ENCODE data around the gene CCN6. TPM values are rescaled to one million over a fixed set of nuclear protein-coding genes. Genes with fewer than 3 reads are reported as not detected.

The CCN6 gene
- polyA plus RNA-seq (2012; ENCODE audit: low read depth, missing spikeins) = 0.08 TPM

- TF ChIP-seq POLR2A (IDR thresholded peaks at IDR 0.05; ENCODE audit: low read depth, low read length) = no peak
- TF ChIP-seq POLR2AphosphoS5 (IDR thresholded peaks at IDR 0.05; ENCODE audit: low read depth, low read length) = no peak
- TF ChIP-seq PAX5 (IDR thresholded peaks at IDR 0.05; ENCODE audit: insufficient read depth, low read length, severe bottlenecking) = no peak
- TF ChIP-seq POU2F2 (IDR thresholded peaks at IDR 0.05; ENCODE audit: low read depth, low read length) = no peak
- DNase-seq (ENCODE audit: insufficient read length, low spot score) (no peak), FAIRE-seq (no peak)
Measured at GRCh38 chr6:112054001-112054400, at the start of gene CCN6. Gene CCN6 (plus strand): TSS chr6:112054104. CDS start chr6:112054358, 254 bp downstream.

GRCh38 chr6:112004201-112005012 lies 49.5 kb upstream of the CCN6 start:
- FAIRE-seq (no peak), DNase-seq (ENCODE audit: insufficient read length, low spot score) (no peak)
- TF ChIP-seq POLR2AphosphoS5 (IDR thresholded peaks at IDR 0.05; ENCODE audit: low read depth, low read length) (no peak), POU2F2 (IDR thresholded peaks at IDR 0.05; ENCODE audit: low read depth, low read length) (no peak), SPI1 (IDR thresholded peaks at IDR 0.05; ENCODE audit: low read depth, low read length) (no peak), TAF1 (IDR thresholded peaks at IDR 0.05; ENCODE audit: low read depth, low read length) (no peak), PAX5 (IDR thresholded peaks at IDR 0.05; ENCODE audit: insufficient read depth, low read length, severe bottlenecking) (no peak), POLR2A (IDR thresholded peaks at IDR 0.05; ENCODE audit: low read depth, low read length) (no peak)

GRCh38 chr6:112005013-112005371 lies 48.9 kb upstream of the CCN6 start:
- DNase-seq (ENCODE audit: insufficient read length, low spot score) = no peak

GRCh38 chr6:112007254-112007653 lies 46.6 kb upstream of the CCN6 start:
- TF ChIP-seq POU2F2 (IDR thresholded peaks at IDR 0.05; ENCODE audit: low read depth, low read length) = no peak
- TF ChIP-seq POLR2A (IDR thresholded peaks at IDR 0.05; ENCODE audit: low read depth, low read length) = no peak
- no peak for TF ChIP-seq TAF1 (IDR thresholded peaks at IDR 0.05; ENCODE audit: low read depth, low read length)
- TF ChIP-seq SPI1 (IDR thresholded peaks at IDR 0.05; ENCODE audit: low read depth, low read length) = no peak
- no peak for TF ChIP-seq POLR2AphosphoS5 (IDR thresholded peaks at IDR 0.05; ENCODE audit: low read depth, low read length)
- no peak for TF ChIP-seq PAX5 (IDR thresholded peaks at IDR 0.05; ENCODE audit: insufficient read depth, low read length, severe bottlenecking)
- DNase-seq (ENCODE audit: insufficient read length, low spot score) (no peak), FAIRE-seq (no peak)

More at GRCh38 chr6:112005013-112005371, 48.9 kb upstream of the CCN6 start:
- FAIRE-seq = no peak
- TF ChIP-seq POU2F2 (IDR thresholded peaks at IDR 0.05; ENCODE audit: low read depth, low read length) (no peak), TAF1 (IDR thresholded peaks at IDR 0.05; ENCODE audit: low read depth, low read length) (no peak)

GRCh38 chr6:112007805-112008204 lies 46.1 kb upstream of the CCN6 start:
- FAIRE-seq (no peak), DNase-seq (ENCODE audit: insufficient read length, low spot score) (no peak)

GRCh38 chr6:112008482-112008881 lies 45.4 kb upstream of the CCN6 start:
- TF ChIP-seq PAX5 (IDR thresholded peaks at IDR 0.05; ENCODE audit: insufficient read depth, low read length, severe bottlenecking) (no peak), POLR2AphosphoS5 (IDR thresholded peaks at IDR 0.05; ENCODE audit: low read depth, low read length) (no peak), POLR2A (IDR thresholded peaks at IDR 0.05; ENCODE audit: low read depth, low read length) (no peak), TAF1 (IDR thresholded peaks at IDR 0.05; ENCODE audit: low read depth, low read length) (no peak), POU2F2 (IDR thresholded peaks at IDR 0.05; ENCODE audit: low read depth, low read length) (no peak), SPI1 (IDR thresholded peaks at IDR 0.05; ENCODE audit: low read depth, low read length) (no peak)
- DNase-seq (ENCODE audit: insufficient read length, low spot score) = no peak
- no peak for FAIRE-seq

More at GRCh38 chr6:112007805-112008204, 46.1 kb upstream of the CCN6 start:
- TF ChIP-seq SPI1 (IDR thresholded peaks at IDR 0.05; ENCODE audit: low read depth, low read length) = no peak
- no peak for TF ChIP-seq POLR2AphosphoS5 (IDR thresholded peaks at IDR 0.05; ENCODE audit: low read depth, low read length)
- TF ChIP-seq POU2F2 (IDR thresholded peaks at IDR 0.05; ENCODE audit: low read depth, low read length) = no peak
- no peak for TF ChIP-seq TAF1 (IDR thresholded peaks at IDR 0.05; ENCODE audit: low read depth, low read length)
- TF ChIP-seq PAX5 (IDR thresholded peaks at IDR 0.05; ENCODE audit: insufficient read depth, low read length, severe bottlenecking) = no peak
- TF ChIP-seq POLR2A (IDR thresholded peaks at IDR 0.05; ENCODE audit: low read depth, low read length) = no peak

GRCh38 chr6:112010328-112010727 lies 43.6 kb upstream of the CCN6 start:
- no peak for TF ChIP-seq TAF1 (IDR thresholded peaks at IDR 0.05; ENCODE audit: low read depth, low read length)
- TF ChIP-seq POLR2A (IDR thresholded peaks at IDR 0.05; ENCODE audit: low read depth, low read length) = no peak
- no peak for TF ChIP-seq POU2F2 (IDR thresholded peaks at IDR 0.05; ENCODE audit: low read depth, low read length)
- TF ChIP-seq PAX5 (IDR thresholded peaks at IDR 0.05; ENCODE audit: insufficient read depth, low read length, severe bottlenecking) = no peak
- TF ChIP-seq POLR2AphosphoS5 (IDR thresholded peaks at IDR 0.05; ENCODE audit: low read depth, low read length) = no peak
- TF ChIP-seq SPI1 (IDR thresholded peaks at IDR 0.05; ENCODE audit: low read depth, low read length) = no peak
- DNase-seq (ENCODE audit: insufficient read length, low spot score) (no peak), FAIRE-seq (no peak)

GRCh38 chr6:112013051-112013450 lies 40.9 kb upstream of the CCN6 start:
- TF ChIP-seq POLR2AphosphoS5 (IDR thresholded peaks at IDR 0.05; ENCODE audit: low read depth, low read length) = no peak
- TF ChIP-seq POU2F2 (IDR thresholded peaks at IDR 0.05; ENCODE audit: low read depth, low read length) = no peak
- no peak for TF ChIP-seq PAX5 (IDR thresholded peaks at IDR 0.05; ENCODE audit: insufficient read depth, low read length, severe bottlenecking)
- no peak for TF ChIP-seq TAF1 (IDR thresholded peaks at IDR 0.05; ENCODE audit: low read depth, low read length)
- TF ChIP-seq POLR2A (IDR thresholded peaks at IDR 0.05; ENCODE audit: low read depth, low read length) = no peak
- TF ChIP-seq SPI1 (IDR thresholded peaks at IDR 0.05; ENCODE audit: low read depth, low read length) = no peak
- FAIRE-seq (no peak), DNase-seq (ENCODE audit: insufficient read length, low spot score) (no peak)

GRCh38 chr6:112014483-112014882 lies 39.4 kb upstream of the CCN6 start:
- DNase-seq (ENCODE audit: insufficient read length, low spot score) (no peak), FAIRE-seq (no peak)
- no peak for TF ChIP-seq SPI1 (IDR thresholded peaks at IDR 0.05; ENCODE audit: low read depth, low read length)
- no peak for TF ChIP-seq TAF1 (IDR thresholded peaks at IDR 0.05; ENCODE audit: low read depth, low read length)
- TF ChIP-seq POLR2AphosphoS5 (IDR thresholded peaks at IDR 0.05; ENCODE audit: low read depth, low read length) = no peak
- no peak for TF ChIP-seq PAX5 (IDR thresholded peaks at IDR 0.05; ENCODE audit: insufficient read depth, low read length, severe bottlenecking)
- TF ChIP-seq POLR2A (IDR thresholded peaks at IDR 0.05; ENCODE audit: low read depth, low read length) = no peak
- no peak for TF ChIP-seq POU2F2 (IDR thresholded peaks at IDR 0.05; ENCODE audit: low read depth, low read length)

All from GM12891 (cell line).